ENCODE measurements around the gene FRMD4A.
A peak's percentile ranks its signal among the peaks of the same experiment; 100 is the strongest.
"Not testable (repeated sequence)": the region's sequence is repeated elsewhere in the genome, so short reads cannot be mapped to it uniquely, and the experiment has no call there.

Gene FRMD4A

GRCh38 chr10:13834581-13835286 lies 496.0 kb downstream of the FRMD4A start:
- no peak for DNase-seq

- no peak for DNase-seq
Measured at GRCh38 chr10:13831711-13832141, 499.0 kb downstream of the FRMD4A start.

GRCh38 chr10:13830385-13830784 lies 500.3 kb downstream of the FRMD4A start:
- DNase-seq = no peak

GRCh38 chr10:13829790-13830189 lies 500.9 kb downstream of the FRMD4A start:
- no peak for DNase-seq

- DNase-seq = not testable (repeated sequence)
Measured at GRCh38 chr10:13828284-13828683, 502.4 kb downstream of the FRMD4A start.

GRCh38 chr10:13827076-13827797 lies 503.5 kb downstream of the FRMD4A start:
- DNase-seq = no peak

- DNase-seq = no peak
Measured at GRCh38 chr10:13823709-13824405, 506.9 kb downstream of the FRMD4A start.

GRCh38 chr10:13823096-13823708 lies 507.5 kb downstream of the FRMD4A start:
- no peak for DNase-seq

GRCh38 chr10:13822490-13822889 lies 508.2 kb downstream of the FRMD4A start:
- DNase-seq = no peak

- DNase-seq = no peak
Measured at GRCh38 chr10:13820964-13821337, 509.8 kb downstream of the FRMD4A start.

GRCh38 chr10:13820119-13820963 lies 510.4 kb downstream of the FRMD4A start:
- peak; percentile 7 for DNase-seq

- DNase-seq = no peak
Measured at GRCh38 chr10:13816195-13816925, 514.4 kb downstream of the FRMD4A start.

- DNase-seq = no peak
Measured at GRCh38 chr10:13815756-13816155, 515.0 kb downstream of the FRMD4A start.

- DNase-seq = no peak
Measured at GRCh38 chr10:13813550-13813949, 517.2 kb downstream of the FRMD4A start.

GRCh38 chr10:13812804-13813203 lies 517.9 kb downstream of the FRMD4A start:
- DNase-seq = no peak

GRCh38 chr10:13810568-13810967 lies 520.2 kb downstream of the FRMD4A start:
- no peak for DNase-seq

GRCh38 chr10:13809427-13809826 lies 521.3 kb downstream of the FRMD4A start:
- no peak for DNase-seq

- DNase-seq = no peak
Measured at GRCh38 chr10:13808556-13809391, 522.0 kb downstream of the FRMD4A start.

GRCh38 chr10:13806419-13806818 lies 524.3 kb downstream of the FRMD4A start:
- no peak for DNase-seq
